ENCODE measurements around the gene TESK1.
"Not testable (repeated sequence)": the region's sequence is repeated elsewhere in the genome, so short reads cannot be mapped to it uniquely, and the experiment has no call there.

The TESK1 gene

GRCh38 chr9:35616681-35617459 is 11.8 kb downstream of the TESK1 start:
- peak; percentile 57 for DNase-seq (ENCODE audit: low read depth)

GRCh38 chr9:35617548-35617947 is 12.5 kb downstream of the TESK1 start:
- no peak for DNase-seq (ENCODE audit: low read depth)

DNA sequence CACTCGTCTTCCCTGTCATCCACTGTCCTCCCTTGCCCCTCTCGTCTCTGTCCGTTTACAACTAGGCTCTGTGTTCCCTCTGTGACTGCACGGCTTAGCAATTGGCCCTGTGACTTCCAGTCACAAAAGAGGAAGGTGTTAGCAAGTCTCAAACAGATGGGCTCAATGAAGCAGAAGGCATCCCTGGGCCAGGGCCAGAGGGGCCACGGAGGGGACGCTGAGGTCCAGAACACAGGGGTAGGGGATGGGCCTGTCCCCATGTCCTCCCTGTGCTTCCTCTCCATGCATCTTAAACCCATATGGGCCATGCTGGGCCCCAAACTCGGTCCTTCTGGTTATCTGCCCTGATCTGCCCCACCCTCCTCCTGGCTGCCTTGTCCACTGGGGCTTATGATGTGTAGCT is 13.3 kb downstream of the TESK1 start, which contains the start of gene CD72:
CD72 (minus strand) TSS at position 89 of the 403 bp plus-strand sequence. CDS start 110 bp downstream, outside the sequence.
- no peak for DNase-seq (ENCODE audit: low read depth)

DNA sequence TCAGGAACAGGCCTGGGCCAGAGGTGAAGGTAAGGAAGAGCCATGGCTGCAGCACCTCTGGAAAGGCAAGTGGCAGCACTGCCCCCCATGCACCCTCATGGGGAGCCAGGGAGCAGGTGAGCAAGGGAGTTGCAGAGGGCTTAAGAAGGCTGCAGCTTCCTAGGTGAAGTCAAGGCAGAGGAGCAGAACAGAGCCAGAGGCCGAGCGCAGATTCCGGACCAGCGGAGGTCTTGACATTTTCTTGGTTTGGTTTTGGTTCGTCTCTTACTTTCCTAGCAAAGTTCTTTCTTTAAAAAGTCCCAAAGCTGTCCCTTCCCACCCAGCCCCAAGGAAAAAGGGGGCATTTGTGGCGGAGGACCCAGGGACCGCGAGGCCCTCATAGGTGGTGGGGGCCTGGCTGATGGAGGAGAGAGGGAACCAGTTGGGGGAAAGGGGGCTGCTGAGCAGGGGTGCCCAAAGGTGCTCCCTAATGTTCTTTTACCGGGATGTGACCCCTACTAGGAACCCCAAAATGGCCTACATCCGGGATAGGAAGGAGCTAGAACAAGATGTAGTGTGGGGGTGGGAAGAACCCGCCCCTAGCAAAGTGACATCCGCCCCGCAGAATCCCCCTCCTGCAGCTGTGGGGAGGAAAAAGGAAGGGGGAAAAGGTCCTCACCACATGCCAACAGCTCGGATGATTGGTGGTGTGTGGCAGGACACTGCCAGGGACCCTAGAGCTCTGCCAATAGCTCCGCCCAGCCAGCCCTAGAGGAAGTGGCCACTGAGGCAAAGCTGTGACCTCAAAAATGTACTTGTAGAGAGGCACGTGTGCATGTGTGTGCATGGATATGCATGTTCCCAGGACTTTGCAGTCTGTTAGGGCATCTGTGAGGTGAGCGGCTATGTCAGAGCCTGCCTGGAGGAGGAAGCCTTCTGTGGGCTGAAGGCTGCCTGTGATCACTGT is 14.1 kb downstream of the TESK1 start:
- DNase-seq (ENCODE audit: low read depth), result no peak

DNA sequence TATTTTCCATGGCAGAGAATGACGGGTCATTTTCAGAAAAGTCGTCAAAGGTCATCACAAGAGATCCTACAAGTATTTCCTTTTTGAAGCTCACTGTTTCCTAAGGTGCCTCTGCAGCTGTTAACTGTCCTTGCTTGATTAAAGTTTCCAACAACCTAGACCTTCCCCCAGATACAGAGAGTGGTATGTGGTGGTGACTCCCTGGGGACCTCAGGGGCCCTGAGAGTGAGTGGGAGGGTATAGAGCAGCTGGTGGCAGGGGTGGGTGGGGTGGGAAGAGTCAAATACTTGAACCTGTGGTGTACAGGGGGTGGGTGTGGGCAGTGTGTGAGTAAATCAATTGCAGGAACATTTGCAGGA is 14.7 kb downstream of the TESK1 start:
- DNase-seq (ENCODE audit: low read depth), result no peak

GRCh38 chr9:35627575-35627974 is 22.5 kb downstream of the TESK1 start:
- no peak for DNase-seq (ENCODE audit: low read depth)

DNA sequence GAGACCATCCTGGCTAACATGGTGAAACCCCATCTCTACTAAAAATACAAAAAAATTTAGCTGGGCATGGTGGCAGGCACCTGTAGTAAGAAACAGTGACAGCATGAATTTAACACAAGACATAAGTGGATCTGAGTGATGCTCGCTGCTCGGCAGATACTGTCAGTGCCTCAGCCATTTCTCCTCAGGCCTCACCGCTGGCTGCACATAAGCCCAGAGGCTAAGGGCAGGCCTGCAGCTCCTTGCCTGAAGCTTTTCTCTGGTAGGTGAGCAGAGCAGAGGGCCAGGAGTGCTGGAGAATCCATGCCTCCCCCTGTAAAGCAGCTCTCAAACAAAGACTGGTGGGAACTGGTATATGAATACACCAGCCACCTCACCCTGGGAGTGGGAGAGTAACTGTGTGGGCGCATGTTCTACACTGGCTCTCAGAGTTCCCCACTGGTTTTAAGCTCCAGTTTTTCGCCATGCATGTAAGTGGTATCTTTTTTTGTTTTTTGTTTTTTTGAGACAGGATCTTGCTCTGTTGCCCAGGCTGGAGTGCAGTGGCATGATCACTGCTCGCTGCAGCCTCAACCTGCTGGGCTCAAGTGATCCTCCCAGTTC is 23.4 kb downstream of the TESK1 start:
- DNase-seq (ENCODE audit: low read depth), result no peak

DNA sequence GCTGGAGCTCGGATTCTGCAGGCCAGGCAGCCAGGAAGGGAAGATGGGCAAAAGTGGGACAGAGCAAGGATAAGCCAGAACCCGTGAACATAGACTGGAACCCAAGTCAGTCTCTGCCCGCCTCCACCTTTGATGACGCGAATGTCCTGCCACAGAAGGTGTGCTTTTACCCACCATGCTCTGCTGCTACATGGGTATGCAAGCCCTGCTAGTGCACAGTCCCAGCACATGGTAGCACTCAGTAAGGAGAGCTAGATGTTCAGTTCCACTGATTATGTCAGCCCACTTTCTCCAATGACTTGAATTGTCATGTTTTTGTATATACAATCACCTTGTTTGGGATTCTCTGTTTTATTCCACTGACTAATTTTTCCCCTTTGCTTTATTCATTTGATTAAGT is 24.5 kb downstream of the TESK1 start:
- DNase-seq (ENCODE audit: low read depth), result no peak

- no peak for DNase-seq (ENCODE audit: low read depth)
Measured at GRCh38 chr9:35635730-35636129, 30.7 kb downstream of the TESK1 start.

DNA sequence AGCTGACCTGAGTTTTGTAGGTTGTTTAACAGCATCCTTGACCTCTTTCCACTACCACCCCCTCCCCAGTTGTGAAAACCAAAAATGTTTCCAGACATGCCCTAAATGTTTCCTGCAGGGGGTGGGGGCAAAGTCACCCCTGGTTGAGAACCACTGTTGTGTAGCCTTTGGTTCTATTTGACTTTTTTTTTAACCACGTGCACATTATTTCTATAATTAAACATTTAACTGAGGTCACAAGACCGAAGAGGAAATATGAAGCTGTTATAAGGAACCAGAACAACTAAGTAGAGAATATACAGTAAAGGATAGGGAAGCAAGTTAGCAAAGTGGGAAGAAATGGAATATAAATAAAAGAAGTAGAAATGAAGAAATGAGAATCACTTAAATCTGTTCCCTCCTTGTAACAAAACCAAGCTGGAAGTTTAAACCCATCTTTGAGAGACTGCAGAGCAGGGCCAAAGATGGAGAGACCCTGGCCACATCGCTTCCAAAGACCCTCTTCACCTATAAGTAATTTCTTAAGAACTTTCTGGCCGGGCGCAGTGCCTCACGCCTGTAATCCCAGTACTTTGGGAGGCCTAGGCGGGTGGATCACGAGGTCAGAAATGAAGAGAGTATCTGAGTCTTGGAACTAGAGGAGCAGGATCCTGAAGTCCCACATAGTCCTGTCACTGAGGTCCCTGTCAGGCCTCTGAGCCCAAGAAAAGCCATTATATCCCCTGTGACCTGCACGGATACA is 31.2 kb downstream of the TESK1 start:
- no peak for DNase-seq (ENCODE audit: low read depth)

GRCh38 chr9:35636877-35637246 is 31.8 kb downstream of the TESK1 start:
- DNase-seq (ENCODE audit: low read depth), result not testable (repeated sequence)

- not testable (repeated sequence) for DNase-seq (ENCODE audit: low read depth)
Measured at GRCh38 chr9:35637427-35637955, 32.4 kb downstream of the TESK1 start.

DNA sequence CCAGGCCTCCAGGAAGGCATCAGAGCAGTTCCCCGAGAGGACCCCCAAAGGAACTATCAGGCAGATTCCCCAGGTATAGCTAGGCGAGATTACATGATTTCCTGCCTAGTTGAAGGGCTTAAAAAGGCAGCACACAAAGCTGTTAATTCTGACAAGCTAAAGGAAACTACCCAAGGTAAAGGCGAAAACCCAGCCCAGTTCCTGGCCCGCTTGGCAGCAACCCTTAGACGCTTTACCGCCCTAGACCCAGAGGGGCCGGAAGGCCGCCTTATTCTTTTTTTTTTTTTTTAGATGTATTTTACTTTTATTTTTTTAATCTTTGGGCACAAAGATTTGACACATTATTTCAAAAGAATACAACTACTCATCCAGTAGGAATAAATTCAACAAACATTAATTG is 33.7 kb downstream of the TESK1 start:
- DNase-seq (ENCODE audit: low read depth), result not testable (repeated sequence)

- DNase-seq (ENCODE audit: low read depth), result not testable (repeated sequence)
Measured at GRCh38 chr9:35639225-35639624, 34.2 kb downstream of the TESK1 start.

DNA sequence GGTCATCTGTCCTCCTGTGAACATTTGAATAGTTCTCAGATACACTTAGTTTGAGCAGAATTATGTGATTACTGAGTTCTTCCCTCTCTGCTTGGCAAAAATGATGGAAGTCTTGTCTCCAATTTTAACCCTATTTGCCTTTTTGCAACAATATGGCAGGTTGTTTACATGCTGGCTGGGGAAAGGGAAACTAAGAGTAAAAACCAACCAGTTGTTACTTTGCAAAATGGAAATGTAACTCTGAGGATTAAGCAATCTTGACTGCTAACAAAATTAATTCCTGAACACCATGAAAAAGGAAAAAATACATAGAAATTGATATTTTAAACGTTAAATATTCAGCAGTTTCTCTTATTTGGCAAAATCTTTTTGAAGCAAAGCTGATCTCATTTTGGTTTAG is 34.6 kb downstream of the TESK1 start:
- no peak for DNase-seq (ENCODE audit: low read depth)

DNA sequence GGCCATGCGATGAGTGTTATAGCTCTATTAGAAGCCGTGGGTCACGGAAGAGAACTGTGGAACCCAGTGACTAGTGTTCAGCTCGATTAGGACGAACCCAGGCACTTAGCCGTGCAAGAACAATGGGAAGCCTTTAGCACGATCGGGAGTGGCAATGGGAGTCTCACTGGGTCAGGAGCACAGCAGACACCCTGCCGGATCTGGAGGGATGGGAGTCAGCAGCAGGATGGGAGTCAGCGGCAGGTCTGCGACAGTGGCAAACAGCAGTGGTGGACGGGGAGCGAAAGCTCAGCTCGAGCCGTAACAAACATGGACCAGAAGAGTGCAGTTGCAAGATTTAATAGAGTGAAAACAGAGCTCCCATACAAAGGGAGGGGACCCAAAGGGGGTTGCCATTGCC is 35.4 kb downstream of the TESK1 start:
- DNase-seq (ENCODE audit: low read depth), result not testable (repeated sequence)

DNA sequence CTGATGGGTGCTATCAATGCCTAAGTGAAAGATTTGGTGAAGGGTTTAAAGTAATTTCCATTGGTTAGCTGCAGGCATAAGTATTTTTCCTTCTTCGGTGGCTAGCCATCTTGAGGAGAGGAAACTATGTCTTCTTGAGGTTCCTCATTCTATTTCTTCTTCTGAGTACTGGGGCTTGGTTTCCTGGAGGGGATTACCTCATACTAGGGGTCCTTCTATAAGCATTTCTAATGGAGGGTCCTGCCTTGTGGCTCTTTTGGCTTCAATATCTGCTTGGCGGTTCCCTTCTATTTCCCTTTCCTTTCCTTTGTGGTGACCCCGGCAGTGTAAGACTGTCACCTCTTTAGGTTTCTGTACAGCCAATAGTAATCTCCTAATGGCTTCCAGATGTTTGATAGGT is 36.4 kb downstream of the TESK1 start:
- not testable (repeated sequence) for DNase-seq (ENCODE audit: low read depth)

DNA sequence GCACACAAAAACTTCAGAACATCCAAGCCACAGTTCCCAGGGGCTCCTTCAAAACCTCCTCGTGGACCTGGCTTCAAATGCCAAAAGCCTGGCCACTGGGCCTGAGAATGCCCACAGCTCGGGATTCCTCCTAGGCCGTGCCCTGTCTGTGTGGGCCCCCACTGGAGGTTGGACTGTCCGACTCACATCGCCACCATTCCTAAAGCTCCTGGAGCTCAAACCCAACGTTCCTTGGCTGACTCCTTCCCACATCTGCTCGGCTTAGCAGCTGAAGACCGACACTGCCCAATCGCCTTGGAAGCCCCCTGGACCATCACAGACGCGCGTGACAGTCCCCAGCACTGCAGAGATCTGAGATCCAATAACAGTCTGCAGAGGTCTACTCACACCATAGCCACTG is 38.0 kb downstream of the TESK1 start:
- DNase-seq (ENCODE audit: low read depth), result no peak

- DNase-seq (ENCODE audit: low read depth), result not testable (repeated sequence)
Measured at GRCh38 chr9:35645736-35646135, 40.7 kb downstream of the TESK1 start.

DNA sequence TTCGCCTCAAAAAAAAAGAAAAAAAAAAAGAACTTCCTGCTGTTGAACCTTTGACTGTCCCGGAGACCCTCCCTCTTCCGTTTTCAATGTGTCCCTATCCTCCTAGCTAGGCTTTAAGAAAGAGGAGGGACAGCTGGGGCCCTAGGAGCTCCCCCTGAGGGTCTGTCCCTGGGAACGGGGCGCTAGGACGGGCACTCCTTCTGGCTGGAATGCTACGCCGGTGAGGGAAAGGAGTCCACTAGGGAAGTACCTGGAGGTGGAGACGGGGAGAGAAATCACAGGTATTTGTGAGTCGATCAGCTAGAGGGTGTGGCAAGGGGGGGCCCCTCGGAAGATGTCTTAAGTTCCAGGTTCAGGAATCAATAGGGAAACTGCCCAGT is 41.1 kb downstream of the TESK1 start:
- DNase-seq (ENCODE audit: low read depth), result no peak

DNA sequence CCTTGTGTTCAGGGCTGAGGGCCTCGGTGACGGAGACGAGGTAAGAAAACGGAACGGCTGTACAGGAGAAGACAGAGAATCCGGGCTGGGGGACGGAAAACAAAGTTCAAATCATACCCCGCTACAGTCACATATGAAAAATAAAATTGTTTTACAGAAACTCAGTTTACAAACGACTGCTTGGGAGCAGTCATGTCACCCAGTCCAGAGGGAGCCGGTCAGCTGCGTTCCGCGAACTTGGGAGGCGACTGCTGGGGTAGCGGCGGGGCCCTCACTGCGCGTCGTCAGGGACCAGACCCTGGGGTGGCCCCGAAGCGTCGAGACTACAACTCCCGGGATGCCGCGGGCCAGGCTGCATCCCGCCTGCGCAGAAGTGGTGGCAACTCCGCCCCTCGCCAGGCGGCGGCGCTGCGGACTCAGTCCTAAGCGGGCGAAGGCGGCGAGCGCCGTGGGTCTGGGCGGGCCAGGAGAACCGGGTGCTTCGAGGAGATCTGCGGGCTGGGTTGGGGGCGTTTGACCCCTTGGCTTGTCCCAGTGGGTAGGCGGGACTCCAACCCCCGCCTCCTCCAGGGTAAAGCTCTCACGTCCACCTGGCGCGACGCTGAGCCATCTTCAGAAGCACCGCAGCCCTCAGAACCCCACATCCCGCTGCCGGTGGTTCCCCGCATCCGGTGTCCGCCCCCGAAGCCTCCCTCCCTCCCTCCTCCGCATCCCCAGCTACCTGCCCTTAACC is 41.6 kb downstream of the TESK1 start:
- DNase-seq (ENCODE audit: low read depth), result peak; percentile 81
